Measurements from ENCODE around the gene IRX1.

GRCh38 chr5:3634061-3634460, 38.4 kb downstream of the IRX1 start:
- TF ChIP-seq YY1 (IDR thresholded peaks at IDR 0.05) (no peak), TAF1 (conservative IDR thresholded peaks at IDR 0.05) (no peak), CTCF (IDR thresholded peaks at IDR 0.05; ENCODE audit: low read depth, low read length, missing input control) (no peak), SP1 (IDR thresholded peaks at IDR 0.05) (no peak)
